ENCODE measurements around the gene TNFAIP8L1.

DNA sequence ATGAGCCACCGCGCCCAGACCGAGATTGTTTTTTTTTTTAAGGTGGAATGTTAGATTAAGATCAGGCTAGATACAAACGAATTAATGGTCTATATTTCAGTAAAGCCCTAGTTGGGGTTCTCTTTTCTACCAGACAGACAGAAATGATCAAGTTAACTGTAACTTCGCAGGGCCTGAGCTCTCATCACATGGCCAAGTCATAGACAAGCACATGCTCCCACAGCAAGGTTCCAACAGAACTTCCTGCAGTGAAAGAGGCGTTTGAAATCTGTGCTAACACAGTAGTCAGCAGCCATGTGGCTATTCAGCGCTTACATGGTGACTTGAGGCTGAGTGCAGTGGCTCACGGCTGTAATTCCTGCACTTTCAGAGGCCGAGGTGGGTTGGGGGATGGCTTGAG, 45.1 kb upstream of the TNFAIP8L1 start:
- TF ChIP-seq YY1 (IDR thresholded peaks at IDR 0.05; ENCODE audit: insufficient read depth, insufficient read length) (no peak), SUZ12 (IDR thresholded peaks at IDR 0.05; ENCODE audit: extremely low read depth, insufficient read depth, insufficient read length) (no peak)
